NOMO-1 treated with dmso at 0.1 percent for 144 hours (cell line): ENCODE data around the gene SPATS2L.

Source experiments
- DNase-seq: peaks from one replicate; lab custom pipeline; 2025; ENCODE audit not compliant: unreplicated experiment; lab: John Stamatoyannopoulos, UW

SPATS2L gene

GRCh38 chr2:200438251-200438650 lies 131.8 kb downstream of the SPATS2L start:
- DNase-seq: no peak

GRCh38 chr2:200438846-200439245 lies 132.4 kb downstream of the SPATS2L start:
- no peak for DNase-seq

GRCh38 chr2:200439981-200440380 lies 133.5 kb downstream of the SPATS2L start:
- no peak for DNase-seq

GRCh38 chr2:200442471-200442870 lies 136.0 kb downstream of the SPATS2L start:
- DNase-seq: peak; percentile 20

- peak; percentile 40 for DNase-seq
Observed at GRCh38 chr2:200443376-200443775, 136.9 kb downstream of the SPATS2L start.

GRCh38 chr2:200443916-200444315 lies 137.4 kb downstream of the SPATS2L start:
- no peak for DNase-seq

- DNase-seq: no peak
Observed at GRCh38 chr2:200444530-200444929, 138.0 kb downstream of the SPATS2L start.

- DNase-seq: no peak
Observed at GRCh38 chr2:200445284-200445683, 138.8 kb downstream of the SPATS2L start.

- no peak for DNase-seq
Observed at GRCh38 chr2:200446612-200447011, 140.1 kb downstream of the SPATS2L start.

- DNase-seq: no peak
Observed at GRCh38 chr2:200447139-200447855, 140.8 kb downstream of the SPATS2L start.

GRCh38 chr2:200448455-200448854 lies 142.0 kb downstream of the SPATS2L start:
- DNase-seq: no peak

- DNase-seq: no peak
Observed at GRCh38 chr2:200449149-200449548, 142.7 kb downstream of the SPATS2L start.

GRCh38 chr2:200450288-200450687 lies 143.8 kb downstream of the SPATS2L start:
- peak; percentile 40 for DNase-seq

GRCh38 chr2:200451511-200451910 lies 145.0 kb downstream of the SPATS2L start:
- DNase-seq: no peak

GRCh38 chr2:200452377-200452776 lies 145.9 kb downstream of the SPATS2L start:
- DNase-seq: no peak

GRCh38 chr2:200453142-200453852 lies 146.8 kb downstream of the SPATS2L start:
- DNase-seq: no peak

GRCh38 chr2:200453853-200454534 lies 147.5 kb downstream of the SPATS2L start:
- DNase-seq: no peak

GRCh38 chr2:200454927-200455801 lies 148.7 kb downstream of the SPATS2L start:
- DNase-seq: no peak

GRCh38 chr2:200455958-200456421 lies 149.5 kb downstream of the SPATS2L start:
- no peak for DNase-seq

- DNase-seq: no peak
Observed at GRCh38 chr2:200456567-200456966, 150.1 kb downstream of the SPATS2L start.

GRCh38 chr2:200459101-200459500 lies 152.6 kb downstream of the SPATS2L start:
- DNase-seq: no peak
